Erythroblast (primary cell): ENCODE data around the gene PIGU.

ENCODE experiments used
- DNase-seq, 2 experiments: peaks; one replicate each; lab custom pipeline; 2025; lab: John Stamatoyannopoulos, UW
- GATA1 ChIP-seq: IDR thresholded peaks from 2 replicates; pipeline ENCODE4 v1.6.1; 2011; ENCODE audit warnings: low read depth, mild to moderate bottlenecking, control low read depth, low read length, moderate library complexity
- POLR2A ChIP-seq: IDR thresholded peaks from 2 replicates; pipeline ENCODE4 v1.6.1; 2011; ENCODE audit warnings: mild to moderate bottlenecking, low read length

The PIGU gene

DNA sequence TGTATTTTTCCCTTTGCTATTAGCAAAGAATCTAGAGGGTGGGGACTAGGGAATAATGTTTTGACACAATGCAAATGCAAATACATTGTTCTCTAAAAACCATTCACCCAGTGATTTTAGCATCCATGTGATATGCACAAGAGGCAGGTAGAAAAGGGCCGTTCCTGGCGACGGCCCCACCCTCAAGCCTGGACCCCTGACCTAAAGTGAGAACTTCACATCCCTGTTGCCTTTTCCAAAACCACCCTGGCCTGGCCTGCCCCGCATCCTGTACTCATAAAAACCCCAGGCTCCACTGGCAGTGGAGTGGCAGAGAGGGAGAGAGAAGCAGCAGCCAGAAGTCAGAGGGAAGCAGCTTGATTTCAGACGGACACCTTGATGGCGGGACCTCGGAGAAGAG is 69.8 kb downstream of the PIGU start:
- TF ChIP-seq GATA1, result no peak
- no peak for TF ChIP-seq POLR2A
- DNase-seq, result no peak

GRCh38 chr20:34604980-34605788 is 71.7 kb downstream of the PIGU start:
- TF ChIP-seq GATA1 (no peak), POLR2A (no peak)
- no peak for DNase-seq

- DNase-seq, result no peak
- no peak for TF ChIP-seq GATA1
- TF ChIP-seq POLR2A, result no peak
Measured at GRCh38 chr20:34600892-34601653, 75.8 kb downstream of the PIGU start.

- no peak for DNase-seq
- TF ChIP-seq POLR2A, result no peak
- TF ChIP-seq GATA1, result no peak
Measured at GRCh38 chr20:34595377-34596184, 81.3 kb downstream of the PIGU start.

- no peak for DNase-seq
- TF ChIP-seq POLR2A (no peak), GATA1 (no peak)
Measured at GRCh38 chr20:34586488-34587163, 90.3 kb downstream of the PIGU start.

- DNase-seq, result no peak
- TF ChIP-seq POLR2A (no peak), GATA1 (no peak)
Measured at GRCh38 chr20:34585019-34585418, 91.9 kb downstream of the PIGU start.

GRCh38 chr20:34583544-34583943 is 93.3 kb downstream of the PIGU start:
- no peak for DNase-seq
- TF ChIP-seq POLR2A (no peak), GATA1 (no peak)

- no peak for DNase-seq
Measured at GRCh38 chr20:34582911-34583310, 94.0 kb downstream of the PIGU start.

DNA sequence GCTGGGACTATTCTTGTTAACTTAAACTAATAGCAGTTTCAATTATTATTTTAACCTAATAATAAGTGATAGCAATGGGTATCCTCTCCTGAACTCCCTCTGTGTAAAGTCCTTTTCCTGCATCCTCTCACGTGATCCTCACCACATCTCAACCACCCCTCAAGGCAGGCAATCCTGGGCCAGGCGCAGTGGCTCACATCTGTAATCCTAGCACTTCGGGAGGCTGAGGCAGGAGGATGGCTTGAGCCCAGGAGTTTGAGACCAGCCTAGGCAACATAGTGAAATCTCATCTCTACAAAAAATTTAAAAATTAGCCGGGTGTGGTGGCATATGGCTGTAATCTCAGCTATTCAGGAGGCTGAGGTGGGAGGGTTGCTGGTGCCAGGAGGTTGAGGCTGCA is 94.7 kb downstream of the PIGU start:
- TF ChIP-seq GATA1, result no peak
- TF ChIP-seq POLR2A, result no peak
- DNase-seq, result no peak

More at GRCh38 chr20:34582911-34583310, 94.0 kb downstream of the PIGU start:
- no peak for TF ChIP-seq POLR2A
- no peak for TF ChIP-seq GATA1

DNA sequence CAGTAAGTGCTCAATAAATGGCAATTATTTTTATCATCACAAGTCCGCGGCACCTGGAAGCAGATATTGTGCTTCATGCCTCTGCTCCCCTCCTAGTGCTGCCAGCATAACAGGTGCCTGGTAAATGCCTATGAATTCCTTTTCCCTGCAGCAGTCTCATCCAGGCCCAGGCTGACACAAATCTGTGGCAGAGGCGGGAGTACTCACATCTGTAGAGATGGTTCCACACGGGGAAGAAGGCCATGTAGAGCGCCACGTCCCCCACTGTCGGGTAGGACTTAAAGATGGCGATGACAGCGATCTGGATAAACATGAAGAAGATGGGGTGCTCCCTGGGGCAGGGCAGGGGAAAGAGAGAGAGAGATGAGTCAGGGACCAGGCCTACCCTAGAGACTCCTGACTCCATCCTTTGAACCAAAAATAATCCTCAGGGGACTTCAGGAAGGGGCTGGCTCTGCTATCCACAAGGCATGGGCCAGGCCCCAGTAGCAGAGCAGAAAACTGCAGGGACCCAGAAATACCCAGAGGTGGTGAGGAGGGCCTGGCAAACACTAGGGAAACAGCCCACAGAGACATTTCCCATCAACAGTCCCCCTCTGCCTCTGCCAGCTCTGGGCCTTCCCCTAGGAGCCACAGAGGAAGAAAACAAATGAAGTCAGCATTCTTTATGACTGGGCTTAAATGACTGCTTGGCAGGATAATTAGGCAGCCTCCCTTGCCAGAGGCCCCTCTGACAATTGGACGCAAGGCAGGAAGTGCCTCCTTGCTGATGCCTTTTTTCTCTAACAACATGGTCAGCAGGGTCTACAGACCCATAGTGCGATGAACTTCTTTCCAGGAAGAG is 95.3 kb downstream of the PIGU start:
- no peak for DNase-seq
- TF ChIP-seq GATA1, result no peak
- no peak for TF ChIP-seq POLR2A

GRCh38 chr20:34579979-34580940 is 96.6 kb downstream of the PIGU start:
- no peak for DNase-seq
- TF ChIP-seq GATA1 (no peak), POLR2A (no peak)
